ENCODE results near the gene CCHCR1. TPM values are rescaled to one million over a fixed set of nuclear protein-coding genes. Genes with fewer than 3 reads are reported as not detected.

The CCHCR1 gene
- total and polyA plus RNA-seq, 9 donors: 11.2 to 31.5 (median 23.6) TPM

DNA sequence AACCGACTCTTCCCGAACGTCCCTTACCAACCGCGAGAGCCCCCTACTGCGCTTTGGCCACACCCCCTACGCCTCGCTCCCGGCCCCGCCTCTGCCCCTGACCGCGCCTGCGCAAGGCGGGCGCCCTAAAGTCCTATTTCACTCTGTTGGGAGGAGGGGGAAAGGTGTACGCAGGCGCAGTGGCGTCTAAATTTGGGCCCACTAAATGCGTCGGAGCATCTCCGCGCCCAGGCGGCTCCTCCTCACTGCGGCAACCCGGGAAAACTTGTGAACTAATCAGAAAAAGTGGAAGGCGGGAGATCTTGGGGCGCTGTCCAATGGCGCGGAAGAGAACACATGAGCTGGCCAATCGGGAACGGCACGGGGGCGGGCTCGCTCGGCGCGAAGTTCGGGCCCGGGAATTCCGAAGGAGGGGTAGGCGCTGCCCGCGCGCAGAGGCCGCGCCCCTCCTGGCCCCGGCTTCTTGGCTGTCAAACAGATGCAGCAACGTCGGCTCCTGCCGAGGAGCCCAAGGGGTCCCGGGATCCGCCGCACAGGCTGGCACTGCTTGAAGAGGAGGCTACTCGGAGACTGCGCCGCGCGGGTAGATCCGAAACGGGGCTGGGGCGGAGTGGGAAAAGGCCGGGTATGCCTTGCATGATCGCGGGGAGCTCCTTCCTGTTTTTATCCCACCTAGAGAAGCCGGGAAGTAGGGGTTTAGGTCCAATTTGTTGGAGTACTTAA lies 699 bp upstream of the CCHCR1 start, which contains the start of gene TCF19:
Gene TCF19, plus strand, starts transcription at position 450 of the 723 bp plus-strand sequence. CDS start 881 bp downstream, outside the sequence.
- Histone ChIP-seq H3K36me3 (no peaks in the 10 kb centered on the region), H3K4me3 (peak within 1 kb of the TSS; percentile 64), H3K4me1 (ENCODE audit: insufficient read depth) (peaks cover 7% of the 10 kb centered on the region), H3K9me3 (no peaks in the 10 kb centered on the region), H3K27ac (peak within 1 kb of the TSS; percentile 47 to 75), H3K27me3 (no peaks in the 10 kb centered on the region)
- intact Hi-C loops (cut with DNase I): no loop called here
- WGBS, 3 donors: 0% methylated on average over 65 of the region's 65 CpGs
- DNase-seq: peak; percentile 99 to 100 (median 99)
- no peak for TF ChIP-seq CTCF (IDR thresholded peaks at IDR 0.05)
- no peak for TF ChIP-seq EP300 (IDR thresholded peaks at IDR 0.05)
- no peak for TF ChIP-seq POLR2A (IDR thresholded peaks at IDR 0.05)

DNA sequence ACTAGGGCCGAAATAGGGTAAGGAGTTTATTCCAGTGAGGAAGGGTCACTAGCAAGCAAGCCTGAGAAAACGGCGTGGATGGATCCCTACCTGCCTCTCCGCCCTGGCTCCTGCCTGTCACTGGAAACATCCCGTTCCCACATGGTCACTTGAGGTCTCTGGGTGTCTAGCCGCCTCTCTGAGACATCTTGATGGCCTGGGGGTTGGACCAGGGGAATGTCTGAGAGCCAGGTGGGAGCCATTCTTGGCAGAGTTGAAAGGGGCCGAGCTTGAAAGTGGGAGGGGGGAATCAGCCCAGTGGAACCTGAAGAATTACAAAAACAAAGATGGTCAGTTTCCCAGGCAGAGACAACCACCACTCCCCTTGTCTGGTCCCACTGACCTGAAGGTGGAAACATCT lies 961 bp downstream of the CCHCR1 start:
- TF ChIP-seq POLR2A (IDR thresholded peaks at IDR 0.05) (no peak), CTCF (IDR thresholded peaks at IDR 0.05) (no peak), EP300 (IDR thresholded peaks at IDR 0.05) (no peak)
- Histone ChIP-seq H3K36me3 (no peaks in the 10 kb centered on the region), H3K9me3 (no peaks in the 10 kb centered on the region), H3K4me1 (ENCODE audit: insufficient read depth) (peaks cover 7% of the 10 kb centered on the region), H3K27me3 (no peaks in the 10 kb centered on the region), H3K4me3 (no peak overlapping the region), H3K27ac (no peak overlapping the region)
- intact Hi-C loops (cut with DNase I): no loop called here
- WGBS, 3 donors: 91 to 96% (median 95%) methylated on average over 7 of the region's 7 CpGs
- no peak for DNase-seq

- H3K27ac ChIP-seq: no peak overlapping the region
- H3K36me3 ChIP-seq: no peaks in the 10 kb centered on the region
- H3K27me3 ChIP-seq: no peaks in the 10 kb centered on the region
- no peak for DNase-seq
- H3K4me3 ChIP-seq: no peak overlapping the region
- TF ChIP-seq POLR2A (IDR thresholded peaks at IDR 0.05): no peak
- no peak for TF ChIP-seq EP300 (IDR thresholded peaks at IDR 0.05)
- no peak for TF ChIP-seq CTCF (IDR thresholded peaks at IDR 0.05)
- no peaks in the 10 kb centered on the region for H3K9me3 ChIP-seq
- H3K4me1 ChIP-seq (ENCODE audit: insufficient read depth): peaks cover 6% of the 10 kb centered on the region
- WGBS, 3 donors: 90 to 94% (median 93%) methylated on average over 15 of the region's 15 CpGs
- intact Hi-C loops (cut with DNase I): no loop called here
Measured at GRCh38 chr6:31154436-31154835, 3.2 kb downstream of the CCHCR1 start.

GRCh38 chr6:31152781-31153180 lies 4.8 kb downstream of the CCHCR1 start:
- no peaks in the 10 kb centered on the region for H3K9me3 ChIP-seq
- no peak overlapping the region for H3K27ac ChIP-seq
- H3K4me1 ChIP-seq (ENCODE audit: insufficient read depth): no peaks in the 10 kb centered on the region
- 82 to 90% (median 89%) methylated on average over 7 of the region's 7 CpGs for WGBS, 3 donors
- no peak for DNase-seq
- TF ChIP-seq EP300 (IDR thresholded peaks at IDR 0.05): no peak
- TF ChIP-seq CTCF (IDR thresholded peaks at IDR 0.05): no peak
- TF ChIP-seq POLR2A (IDR thresholded peaks at IDR 0.05): no peak
- intact Hi-C loops (cut with DNase I): no loop called here
- no peaks in the 10 kb centered on the region for H3K27me3 ChIP-seq
- no peak overlapping the region for H3K4me3 ChIP-seq
- H3K36me3 ChIP-seq: no peaks in the 10 kb centered on the region
